Endothelial cell of umbilical vein (primary cell): Measurements from ENCODE around the gene SEC22B.
"Not testable (repeated sequence)": the region's sequence is repeated elsewhere in the genome, so short reads cannot be mapped to it uniquely, and the experiment has no call there.

ENCODE experiments used
- CTCF ChIP-seq, 2 donors: IDR thresholded peaks; 1 replicate in 1 of 2; 2 replicates in 1 of 2; pipeline ENCODE4 v1.5.1; 2011; ENCODE audit warnings: low read length in 2 of 2, mild to moderate bottlenecking in 2 of 2, moderate library complexity in 2 of 2, control low read depth in 1 of 2, inconsistent platforms in 1 of 2, low read depth in 1 of 2; ENCODE audit not compliant: insufficient read depth in 1 of 2; ENCODE audit errors: extremely low read depth in 1 of 2
- EZH2 ChIP-seq: IDR thresholded peaks from 2 replicates; pipeline ENCODE4 v1.6.1; 2012; ENCODE audit warnings: borderline replicate concordance, low read depth, mild to moderate bottlenecking, moderate library complexity, low read length, inconsistent platforms; ENCODE audit not compliant: severe bottlenecking
- FOS ChIP-seq: IDR thresholded peaks from 2 replicates; pipeline ENCODE4 v1.6.1; 2011; ENCODE audit warnings: mild to moderate bottlenecking, low read length, moderate library complexity, borderline replicate concordance; ENCODE audit not compliant: insufficient read depth
- GATA2 ChIP-seq: IDR thresholded peaks from 2 replicates; pipeline ENCODE4 v1.7.0; 2011; ENCODE audit warnings: low read depth, mild to moderate bottlenecking, moderate library complexity, mixed read lengths, low read length; ENCODE audit not compliant: insufficient read length, insufficient read depth
- JUN ChIP-seq: IDR thresholded peaks from 2 replicates; pipeline ENCODE4 v1.6.1; 2011; ENCODE audit warnings: borderline replicate concordance, low read depth; ENCODE audit not compliant: insufficient read length, insufficient read depth
- MAX ChIP-seq: IDR thresholded peaks from 2 replicates; pipeline ENCODE4 v1.6.1; 2011; ENCODE audit not compliant: insufficient read depth, insufficient read length
- MYC ChIP-seq: IDR thresholded peaks from one replicate; pipeline ENCODE4 v1.6.1; 2011; ENCODE audit warnings: mild to moderate bottlenecking, low read depth, low read length
- POLR2A ChIP-seq: IDR thresholded peaks from 2 replicates; pipeline ENCODE4 v1.6.1; 2012; ENCODE audit warnings: low read depth, mild to moderate bottlenecking, control low read depth, low read length
- POLR2AphosphoS5 ChIP-seq: IDR thresholded peaks from 2 replicates; pipeline ENCODE4 v1.6.1; 2012; ENCODE audit warnings: low read depth, mild to moderate bottlenecking, control low read depth, low read length, moderate library complexity; ENCODE audit not compliant: insufficient read depth

DNA sequence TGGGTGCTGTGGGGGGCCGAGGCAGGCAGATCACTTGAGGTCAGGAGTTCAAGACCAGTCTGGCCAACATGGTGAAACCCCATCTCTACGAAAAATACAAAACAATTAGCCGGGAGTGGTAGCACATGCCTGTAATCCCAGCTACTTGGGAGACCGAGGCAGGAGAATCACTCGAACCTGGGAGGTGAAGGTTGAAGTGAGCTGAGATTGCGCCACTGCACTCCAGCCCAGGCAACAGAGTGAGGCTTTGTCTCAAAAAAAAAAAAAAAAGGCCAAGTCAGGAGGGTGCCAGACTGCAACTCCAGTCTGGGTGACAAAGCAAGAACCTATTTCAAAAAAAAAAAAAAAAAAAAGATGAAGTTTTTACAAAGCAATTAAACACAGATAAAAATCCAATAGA lies 50.1 kb downstream of the SEC22B start:
- not testable (repeated sequence) for TF ChIP-seq JUN; CTCF (IDR thresholded peaks at IDR 0.05; ENCODE audit: extremely low read depth in 1 of 2, insufficient read depth in 1 of 2, low read depth in 1 of 2, low read length in 2 of 2); MAX; POLR2AphosphoS5; EZH2; POLR2A; GATA2; MYC; FOS
